ENCODE data around the gene ADGRB2.

Gene ADGRB2

DNA sequence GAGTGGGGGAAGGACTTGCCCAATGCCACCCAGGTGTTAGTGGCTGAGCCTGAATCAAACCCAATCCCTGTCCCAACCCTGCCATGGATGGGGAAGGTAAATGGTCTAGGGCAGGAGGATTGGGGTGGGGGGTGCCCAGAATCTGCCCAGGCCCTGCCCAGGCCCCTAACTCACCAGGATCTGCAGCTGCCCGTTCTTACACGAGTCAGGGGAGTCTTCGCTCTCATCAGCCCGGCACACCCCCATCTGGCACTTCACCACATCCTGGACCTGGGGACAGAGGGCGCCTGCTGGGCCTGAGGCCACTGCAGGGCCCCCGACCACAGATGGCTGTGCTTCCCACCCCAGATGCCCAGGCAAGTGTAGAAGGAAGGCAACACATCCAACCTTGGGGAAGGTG is 31.8 kb downstream of the ADGRB2 start:
- no peak overlapping the region for H2BK5ac ChIP-seq (ENCODE audit: low read length)

GRCh38 chr1:31731049-31731565 is 33.0 kb downstream of the ADGRB2 start:
- H3K79me1 ChIP-seq (ENCODE audit: low read length): no peaks in the 10 kb centered on the region
- no peak overlapping the region for H2BK5ac ChIP-seq (ENCODE audit: low read length)
- DNase-seq: no peak
- no peak overlapping the region for H3K4me2 ChIP-seq (ENCODE audit: low read length)
- no peak overlapping the region for H2AK5ac ChIP-seq (ENCODE audit: low read length)
- H3K9ac ChIP-seq (ENCODE audit: low read length): no peak overlapping the region
- no peak overlapping the region for H3K4me3 ChIP-seq (ENCODE audit: low read length)
- H4K5ac ChIP-seq (ENCODE audit: low read length): no peak overlapping the region
- no peaks in the 10 kb centered on the region for H3K27me3 ChIP-seq (ENCODE audit: insufficient read depth, low read length, poor library complexity)
- no CpG with 5 or more reads among the region's 12 CpGs for WGBS (ENCODE audit: extremely low coverage, insufficient coverage, low lambda C conversion rate)
- H2BK15ac ChIP-seq (replicated peaks; ENCODE audit: low read depth): no peak overlapping the region
- H4K8ac ChIP-seq (ENCODE audit: low read depth, low read length): no peak overlapping the region
- no peak overlapping the region for H3K4ac ChIP-seq (ENCODE audit: low read depth, low read length)
- no peaks in the 10 kb centered on the region for H3K79me2 ChIP-seq (ENCODE audit: control insufficient read depth, insufficient read depth, low read length)
- no peak overlapping the region for H3K18ac ChIP-seq (ENCODE audit: low read length)
- no peak overlapping the region for H3K23ac ChIP-seq (ENCODE audit: low read length)
- no peak overlapping the region for H2BK120ac ChIP-seq (ENCODE audit: low read depth, low read length)
- H3K27ac ChIP-seq (ENCODE audit: low read depth, low read length): no peak overlapping the region
- no peak overlapping the region for H3K56ac ChIP-seq (ENCODE audit: low read length)
- no peaks in the 10 kb centered on the region for H3K4me1 ChIP-seq (ENCODE audit: control insufficient read depth, low read depth, low read length)
- no peaks in the 10 kb centered on the region for H3K36me3 ChIP-seq (ENCODE audit: control insufficient read depth, insufficient read depth, low read length)

More for the DNA sequence above, 31.8 kb downstream of the ADGRB2 start:
- H4K5ac ChIP-seq (ENCODE audit: low read length): no peak overlapping the region
- H2AK5ac ChIP-seq (ENCODE audit: low read length): no peak overlapping the region
- no peak overlapping the region for H3K23ac ChIP-seq (ENCODE audit: low read length)
- H2BK15ac ChIP-seq (replicated peaks; ENCODE audit: low read depth): no peak overlapping the region
- H3K4ac ChIP-seq (ENCODE audit: low read depth, low read length): no peak overlapping the region
- no peak overlapping the region for H3K4me3 ChIP-seq (ENCODE audit: low read length)
- H2BK120ac ChIP-seq (ENCODE audit: low read depth, low read length): no peak overlapping the region
- H3K27ac ChIP-seq (ENCODE audit: low read depth, low read length): no peak overlapping the region
- no peak overlapping the region for H3K56ac ChIP-seq (ENCODE audit: low read length)
- no peaks in the 10 kb centered on the region for H3K79me1 ChIP-seq (ENCODE audit: low read length)
- H3K4me1 ChIP-seq (ENCODE audit: control insufficient read depth, low read depth, low read length): no peaks in the 10 kb centered on the region
- no peaks in the 10 kb centered on the region for H3K27me3 ChIP-seq (ENCODE audit: insufficient read depth, low read length, poor library complexity)
- H3K9ac ChIP-seq (ENCODE audit: low read length): no peak overlapping the region
- H3K4me2 ChIP-seq (ENCODE audit: low read length): no peak overlapping the region
- no peak for DNase-seq
- WGBS (ENCODE audit: extremely low coverage, insufficient coverage, low lambda C conversion rate): no CpG with 5 or more reads among the region's 6 CpGs
- H3K18ac ChIP-seq (ENCODE audit: low read length): no peak overlapping the region
- no peak overlapping the region for H4K8ac ChIP-seq (ENCODE audit: low read depth, low read length)
- no peaks in the 10 kb centered on the region for H3K36me3 ChIP-seq (ENCODE audit: control insufficient read depth, insufficient read depth, low read length)
- H3K79me2 ChIP-seq (ENCODE audit: control insufficient read depth, insufficient read depth, low read length): no peaks in the 10 kb centered on the region

- no CpG with 5 or more reads among the region's 25 CpGs for WGBS (ENCODE audit: extremely low coverage, insufficient coverage, low lambda C conversion rate)
These were observed 33.6 kb downstream of the ADGRB2 start for GRCh38 chr1:31730336-31731048.

DNA sequence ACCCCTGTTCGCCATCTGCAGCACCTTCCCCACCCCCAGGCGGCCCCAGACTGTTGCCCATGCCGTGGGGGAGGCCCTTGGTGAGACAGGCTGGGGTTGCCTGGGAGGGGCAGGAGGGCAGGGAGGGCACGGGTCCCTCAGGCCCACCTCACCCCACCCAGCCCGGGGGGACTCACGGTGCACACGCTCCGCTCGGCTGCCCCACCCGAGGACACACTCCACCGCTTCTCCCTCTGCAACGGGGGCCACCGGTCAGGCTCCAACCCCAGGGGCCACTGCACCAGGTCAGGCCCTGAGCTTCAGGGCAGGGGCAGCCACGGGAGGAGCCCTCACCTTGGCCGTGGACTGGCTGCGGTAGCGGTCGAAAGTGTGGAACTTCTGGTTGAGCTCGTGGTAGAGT is 36.3 kb downstream of the ADGRB2 start:
- Histone ChIP-seq H3K4ac (ENCODE audit: low read depth, low read length) (no peak overlapping the region), H2BK120ac (ENCODE audit: low read depth, low read length) (no peak overlapping the region), H2BK15ac (replicated peaks; ENCODE audit: low read depth) (no peak overlapping the region), H3K4me2 (ENCODE audit: low read length) (no peak overlapping the region), H3K9ac (ENCODE audit: low read length) (no peak overlapping the region), H3K18ac (ENCODE audit: low read length) (no peak overlapping the region), H2AK5ac (ENCODE audit: low read length) (no peak overlapping the region), H3K27ac (ENCODE audit: low read depth, low read length) (no peak overlapping the region), H3K4me1 (ENCODE audit: control insufficient read depth, low read depth, low read length) (no peaks in the 10 kb centered on the region), H4K8ac (ENCODE audit: low read depth, low read length) (no peak overlapping the region), H4K5ac (ENCODE audit: low read length) (no peak overlapping the region), H2BK5ac (ENCODE audit: low read length) (no peak overlapping the region), H3K79me1 (ENCODE audit: low read length) (no peaks in the 10 kb centered on the region), H3K36me3 (ENCODE audit: control insufficient read depth, insufficient read depth, low read length) (no peaks in the 10 kb centered on the region), H3K23ac (ENCODE audit: low read length) (no peak overlapping the region), H3K79me2 (ENCODE audit: control insufficient read depth, insufficient read depth, low read length) (no peaks in the 10 kb centered on the region), H3K56ac (ENCODE audit: low read length) (no peak overlapping the region), H3K4me3 (ENCODE audit: low read length) (no peak overlapping the region), H3K27me3 (ENCODE audit: insufficient read depth, low read length, poor library complexity) (no peaks in the 10 kb centered on the region)
- no peak for DNase-seq
- WGBS (ENCODE audit: extremely low coverage, insufficient coverage, low lambda C conversion rate): no CpG with 5 or more reads among the region's 19 CpGs

More at GRCh38 chr1:31730336-31731048, 33.6 kb downstream of the ADGRB2 start:
- Histone ChIP-seq H3K79me2 (ENCODE audit: control insufficient read depth, insufficient read depth, low read length) (no peaks in the 10 kb centered on the region), H3K4ac (ENCODE audit: low read depth, low read length) (no peak overlapping the region), H3K23ac (ENCODE audit: low read length) (no peak overlapping the region), H3K18ac (ENCODE audit: low read length) (no peak overlapping the region), H4K8ac (ENCODE audit: low read depth, low read length) (no peak overlapping the region), H3K4me2 (ENCODE audit: low read length) (no peak overlapping the region), H4K5ac (ENCODE audit: low read length) (no peak overlapping the region), H3K9ac (ENCODE audit: low read length) (no peak overlapping the region), H3K79me1 (ENCODE audit: low read length) (no peaks in the 10 kb centered on the region), H3K4me3 (ENCODE audit: low read length) (no peak overlapping the region), H3K56ac (ENCODE audit: low read length) (no peak overlapping the region), H3K27me3 (ENCODE audit: insufficient read depth, low read length, poor library complexity) (no peaks in the 10 kb centered on the region), H2BK15ac (replicated peaks; ENCODE audit: low read depth) (no peak overlapping the region), H2BK5ac (ENCODE audit: low read length) (no peak overlapping the region), H2BK120ac (ENCODE audit: low read depth, low read length) (no peak overlapping the region), H3K27ac (ENCODE audit: low read depth, low read length) (no peak overlapping the region), H2AK5ac (ENCODE audit: low read length) (no peak overlapping the region), H3K4me1 (ENCODE audit: control insufficient read depth, low read depth, low read length) (no peaks in the 10 kb centered on the region), H3K36me3 (ENCODE audit: control insufficient read depth, insufficient read depth, low read length) (no peaks in the 10 kb centered on the region)
- no peak for DNase-seq

GRCh38 chr1:31727195-31727594 is 36.9 kb downstream of the ADGRB2 start:
- H3K4me2 ChIP-seq (ENCODE audit: low read length): no peak overlapping the region
- H2BK5ac ChIP-seq (ENCODE audit: low read length): no peak overlapping the region
- no peak overlapping the region for H3K4me3 ChIP-seq (ENCODE audit: low read length)
- no peaks in the 10 kb centered on the region for H3K36me3 ChIP-seq (ENCODE audit: control insufficient read depth, insufficient read depth, low read length)
- H3K79me1 ChIP-seq (ENCODE audit: low read length): no peaks in the 10 kb centered on the region
- no CpG with 5 or more reads among the region's 14 CpGs for WGBS (ENCODE audit: extremely low coverage, insufficient coverage, low lambda C conversion rate)
- H2AK5ac ChIP-seq (ENCODE audit: low read length): no peak overlapping the region
- no peak overlapping the region for H3K4ac ChIP-seq (ENCODE audit: low read depth, low read length)
- no peak for DNase-seq
- H4K8ac ChIP-seq (ENCODE audit: low read depth, low read length): no peak overlapping the region
- no peak overlapping the region for H3K9ac ChIP-seq (ENCODE audit: low read length)
- no peaks in the 10 kb centered on the region for H3K27me3 ChIP-seq (ENCODE audit: insufficient read depth, low read length, poor library complexity)
- no peak overlapping the region for H2BK120ac ChIP-seq (ENCODE audit: low read depth, low read length)
- no peak overlapping the region for H2BK15ac ChIP-seq (replicated peaks; ENCODE audit: low read depth)
- H3K27ac ChIP-seq (ENCODE audit: low read depth, low read length): no peak overlapping the region
- no peak overlapping the region for H3K18ac ChIP-seq (ENCODE audit: low read length)
- no peak overlapping the region for H3K56ac ChIP-seq (ENCODE audit: low read length)
- no peaks in the 10 kb centered on the region for H3K4me1 ChIP-seq (ENCODE audit: control insufficient read depth, low read depth, low read length)
- H3K23ac ChIP-seq (ENCODE audit: low read length): no peak overlapping the region
- no peak overlapping the region for H4K5ac ChIP-seq (ENCODE audit: low read length)
- H3K79me2 ChIP-seq (ENCODE audit: control insufficient read depth, insufficient read depth, low read length): no peaks in the 10 kb centered on the region

DNA sequence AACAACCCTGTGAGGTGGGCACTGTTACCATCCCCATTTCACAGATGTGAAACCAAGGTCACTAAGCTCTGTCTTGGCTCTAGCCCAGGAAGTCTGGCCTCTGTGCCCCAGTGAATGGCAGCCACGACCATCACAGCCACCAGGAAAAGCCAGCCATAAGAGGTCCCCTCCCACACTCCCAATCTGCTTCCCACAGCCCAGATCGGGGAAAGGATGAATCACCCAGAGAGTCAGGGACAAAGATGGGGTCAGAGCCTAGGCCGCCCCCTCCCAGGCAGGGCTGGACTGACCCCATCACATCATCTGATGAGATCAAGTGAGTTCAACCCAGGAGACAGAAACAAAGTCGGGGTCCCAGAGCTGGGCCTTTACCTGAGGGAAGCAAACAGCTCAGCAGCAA is 37.4 kb downstream of the ADGRB2 start:
- no peak overlapping the region for H3K4me2 ChIP-seq (ENCODE audit: low read length)
- H3K9ac ChIP-seq (ENCODE audit: low read length): no peak overlapping the region
- no peak overlapping the region for H3K27ac ChIP-seq (ENCODE audit: low read depth, low read length)
- H3K36me3 ChIP-seq (ENCODE audit: control insufficient read depth, insufficient read depth, low read length): no peaks in the 10 kb centered on the region
- H3K56ac ChIP-seq (ENCODE audit: low read length): no peak overlapping the region
- H3K79me2 ChIP-seq (ENCODE audit: control insufficient read depth, insufficient read depth, low read length): no peaks in the 10 kb centered on the region
- no peak overlapping the region for H2AK5ac ChIP-seq (ENCODE audit: low read length)
- no peak overlapping the region for H3K4me3 ChIP-seq (ENCODE audit: low read length)
- H3K4me1 ChIP-seq (ENCODE audit: control insufficient read depth, low read depth, low read length): no peaks in the 10 kb centered on the region
- no peaks in the 10 kb centered on the region for H3K27me3 ChIP-seq (ENCODE audit: insufficient read depth, low read length, poor library complexity)
- no peak overlapping the region for H3K4ac ChIP-seq (ENCODE audit: low read depth, low read length)
- WGBS (ENCODE audit: extremely low coverage, insufficient coverage, low lambda C conversion rate): no CpG with 5 or more reads among the region's 4 CpGs
- no peak overlapping the region for H4K8ac ChIP-seq (ENCODE audit: low read depth, low read length)
- DNase-seq: no peak
- no peaks in the 10 kb centered on the region for H3K79me1 ChIP-seq (ENCODE audit: low read length)
- no peak overlapping the region for H4K5ac ChIP-seq (ENCODE audit: low read length)
- no peak overlapping the region for H3K18ac ChIP-seq (ENCODE audit: low read length)
- H2BK120ac ChIP-seq (ENCODE audit: low read depth, low read length): no peak overlapping the region
- no peak overlapping the region for H2BK15ac ChIP-seq (replicated peaks; ENCODE audit: low read depth)
- no peak overlapping the region for H2BK5ac ChIP-seq (ENCODE audit: low read length)
- H3K23ac ChIP-seq (ENCODE audit: low read length): no peak overlapping the region

All from mesendoderm (in vitro differentiated cells).